Gastroesophageal sphincter (tissue), 4 donors: Measurements from ENCODE around the gene HSF4. TPM values are rescaled to one million over a fixed set of nuclear protein-coding genes. Genes with fewer than 3 reads are reported as not detected.
"Not testable (repeated sequence)": the region's sequence is repeated elsewhere in the genome, so short reads cannot be mapped to it uniquely, and the experiment has no call there.

Source experiments
- ATAC-seq: fragments of 150-250 bp; one replicate; pipeline ENCODE4 v1.9.1; 2016; ENCODE audit warnings: mild to moderate bottlenecking, moderate library complexity
- H3K27ac ChIP-seq, 4 donors: fragments of 200-600 bp; sonication (generic) in 3 of 4; 1 replicate in 3 of 4; 2 replicates in 1 of 4; pipeline ENCODE4 v1.5.1; 2016 to 2019
- H3K27me3 ChIP-seq: fragments of 200-600 bp; sonication (generic); one replicate; pipeline ENCODE4 v1.5.1; 2019
- H3K36me3 ChIP-seq, 2 donors: fragments of 200-600 bp; sonication (generic); one replicate each; pipeline ENCODE4 v1.5.1; 2019; ENCODE audit warnings: control low read depth in 1 of 2
- H3K4me1 ChIP-seq, 3 donors: fragments of 200-600 bp; sonication (generic); 1 replicate in 2 of 3; 2 replicates in 1 of 3; pipeline ENCODE4 v1.5.1; 2016 to 2019; ENCODE audit warnings: control low read depth in 2 of 3
- H3K4me3 ChIP-seq, 2 donors: fragments of 200-600 bp; sonication (generic); one replicate each; pipeline ENCODE4 v1.5.1; 2019; ENCODE audit warnings: mild to moderate bottlenecking in 1 of 2, moderate library complexity in 1 of 2
- H3K9me3 ChIP-seq, 3 donors: fragments of 200-600 bp; sonication (generic); one replicate each; pipeline ENCODE4 v1.5.1; 2017 to 2019; ENCODE audit warnings: control low read depth in 2 of 3
- CTCF ChIP-seq, 4 experiments: fragments of 200-600 bp in 2 of 4; fragments of 450-650 bp in 2 of 4; sonication (generic) in 1 of 4; IDR thresholded peaks; one replicate each; pipeline ENCODE4 v1.5.1; 2017 to 2019; ENCODE audit warnings: antibody characterized with exemption in 4 of 4, mild to moderate bottlenecking in 2 of 4, moderate library complexity in 2 of 4
- EP300 ChIP-seq: sonication (generic); formaldehyde crosslinking; IDR thresholded peaks from one replicate; pipeline ENCODE4 v1.6.1; 2017; ENCODE audit warnings: antibody characterized with exemption, mild to moderate bottlenecking
- POLR2A ChIP-seq, 2 donors: fragments of 450-650 bp; IDR thresholded peaks; one replicate each; pipeline ENCODE4 v1.6.1; 2017; ENCODE audit warnings: antibody characterized with exemption in 2 of 2, mild to moderate bottlenecking in 2 of 2, moderate library complexity in 1 of 2
- POLR2AphosphoS5 ChIP-seq: sonication (generic); formaldehyde crosslinking; IDR thresholded peaks from one replicate; pipeline ENCODE4 v1.6.1; 2017; ENCODE audit warnings: antibody characterized with exemption
- WGBS, 2 donors: methylation state at CpG; one replicate each; pipeline ENCODE4 v1.1.5; 2018; ENCODE audit warnings: low coverage in 1 of 2; 5-methylcytosine and 5-hydroxymethylcytosine counted together
- total RNA-seq, 4 donors: library from RNA; depleted of rRNA; stranded (reverse); fragments of >200 nt; gene quantifications; one replicate each; pipeline ENCODE4 v1.1.0, GENCODE V29; 2016

The HSF4 gene
- total RNA-seq, 4 donors from 2014 or later, result 7.7 to 110 (median 59.4) TPM

GRCh38 chr16:67120025-67120424, 44.5 kb upstream of the HSF4 start:
- Histone ChIP-seq H3K27ac (no peak overlapping the region), H3K9me3 (no peaks in the 10 kb centered on the region), H3K36me3 (peaks cover 0 to 60% of the 10 kb centered on the region in 2 donors), H3K4me1 (no peaks in the 10 kb centered on the region), H3K4me3 (no peak overlapping the region), H3K27me3 (no peaks in the 10 kb centered on the region)
- no peak for TF ChIP-seq POLR2AphosphoS5
- no peak for TF ChIP-seq EP300
- TF ChIP-seq CTCF (IDR thresholded peaks at IDR 0.05), result no peak
- no peak for TF ChIP-seq POLR2A (IDR thresholded peaks at IDR 0.05)
- 77 to 100% methylated on average over 2 to 3 of the region's 5 CpGs for WGBS, 2 donors
- no peak for ATAC-seq

GRCh38 chr16:67122799-67123198, 41.7 kb upstream of the HSF4 start:
- not testable (repeated sequence) for H3K27ac ChIP-seq, H3K9me3 ChIP-seq, H3K4me1 ChIP-seq, H3K27me3 ChIP-seq, ATAC-seq, H3K4me3 ChIP-seq
- H3K36me3 ChIP-seq, result peaks cover 0 to 81% of the 10 kb centered on the region in 2 donors
- 83 to 85% methylated on average over 2 to 5 of the region's 5 CpGs for WGBS, 2 donors

- Histone ChIP-seq H3K4me3 (no peak overlapping the region), H3K9me3 (no peaks in the 10 kb centered on the region), H3K27me3 (no peaks in the 10 kb centered on the region), H3K36me3 (peaks cover 0 to 97% of the 10 kb centered on the region in 2 donors), H3K4me1 (no peaks in the 10 kb centered on the region), H3K27ac (no peak overlapping the region)
- no peak for ATAC-seq
- TF ChIP-seq POLR2AphosphoS5, result no peak
- no peak for TF ChIP-seq CTCF (IDR thresholded peaks at IDR 0.05)
- TF ChIP-seq POLR2A (IDR thresholded peaks at IDR 0.05), result no peak
- TF ChIP-seq EP300, result no peak
These were observed 36.1 kb upstream of the HSF4 start for GRCh38 chr16:67128417-67128816.

- Histone ChIP-seq H3K36me3 (peaks cover 0 to 97% of the 10 kb centered on the region in 2 donors), H3K27ac (no peak overlapping the region), H3K27me3 (no peaks in the 10 kb centered on the region), H3K9me3 (no peaks in the 10 kb centered on the region), H3K4me1 (no peaks in the 10 kb centered on the region), H3K4me3 (no peak overlapping the region)
- 60% methylated on average over 1 of the region's 3 CpGs; no CpG with 5 or more reads in 1 of the 2 donors for WGBS, 2 donors
- TF ChIP-seq POLR2AphosphoS5, result no peak
- no peak for TF ChIP-seq CTCF (IDR thresholded peaks at IDR 0.05)
- TF ChIP-seq POLR2A (IDR thresholded peaks at IDR 0.05), result no peak
- no peak for TF ChIP-seq EP300
- ATAC-seq, result no peak
These were observed 35.7 kb upstream of the HSF4 start for GRCh38 chr16:67128887-67129286.

- ATAC-seq, result no peak
- H3K4me1 ChIP-seq, result no peaks in the 10 kb centered on the region
- H3K9me3 ChIP-seq, result no peaks in the 10 kb centered on the region
- H3K27ac ChIP-seq, result no peak overlapping the region
- peaks cover 0 to 97% of the 10 kb centered on the region in 2 donors for H3K36me3 ChIP-seq
- H3K4me3 ChIP-seq, result no peak overlapping the region
- H3K27me3 ChIP-seq, result no peaks in the 10 kb centered on the region
- TF ChIP-seq CTCF (IDR thresholded peaks at IDR 0.05) (no peak), EP300 (no peak)
- WGBS, 2 donors, result 69 to 100% methylated on average over 1 to 2 of the region's 3 CpGs
These were observed 35.1 kb upstream of the HSF4 start for GRCh38 chr16:67129422-67129821.

GRCh38 chr16:67137605-67138004, 26.9 kb upstream of the HSF4 start:
- Histone ChIP-seq H3K4me1 (no peaks in the 10 kb centered on the region), H3K27ac (no peak overlapping the region), H3K36me3 (peaks cover 0 to 100% of the 10 kb centered on the region in 2 donors), H3K27me3 (no peaks in the 10 kb centered on the region), H3K9me3 (no peaks in the 10 kb centered on the region), H3K4me3 (no peak overlapping the region)
- ATAC-seq, result no peak
- TF ChIP-seq CTCF (IDR thresholded peaks at IDR 0.05) (no peak), POLR2AphosphoS5 (no peak), EP300 (no peak), POLR2A (IDR thresholded peaks at IDR 0.05) (no peak)
- 0% methylated on average over 2 of the region's 3 CpGs; no CpG with 5 or more reads in 1 of the 2 donors for WGBS, 2 donors
